Hematopoietic multipotent progenitor cell (in vitro differentiated cells): ENCODE data around the gene CD4. TPM values are rescaled to one million over a fixed set of nuclear protein-coding genes. Genes with fewer than 3 reads are reported as not detected.
A peak's percentile ranks its signal among the peaks of the same experiment; 100 is the strongest.

ENCODE experiments used
- DNase-seq, 3 donors: peaks; one replicate each; pipeline ENCODE4 v3.0.0-alpha.2; 2011 to 2015; ENCODE audit warnings: low read depth in 2 of 3, low spot score in 2 of 3
- total RNA-seq: library from RNA; depleted of rRNA; stranded (reverse); fragments of >200 nt; gene quantifications from one replicate; pipeline ENCODE4 v1.2.3, GENCODE V29; 2012

CD4 gene
- total RNA-seq, 1 donor: 3.8 TPM

DNA sequence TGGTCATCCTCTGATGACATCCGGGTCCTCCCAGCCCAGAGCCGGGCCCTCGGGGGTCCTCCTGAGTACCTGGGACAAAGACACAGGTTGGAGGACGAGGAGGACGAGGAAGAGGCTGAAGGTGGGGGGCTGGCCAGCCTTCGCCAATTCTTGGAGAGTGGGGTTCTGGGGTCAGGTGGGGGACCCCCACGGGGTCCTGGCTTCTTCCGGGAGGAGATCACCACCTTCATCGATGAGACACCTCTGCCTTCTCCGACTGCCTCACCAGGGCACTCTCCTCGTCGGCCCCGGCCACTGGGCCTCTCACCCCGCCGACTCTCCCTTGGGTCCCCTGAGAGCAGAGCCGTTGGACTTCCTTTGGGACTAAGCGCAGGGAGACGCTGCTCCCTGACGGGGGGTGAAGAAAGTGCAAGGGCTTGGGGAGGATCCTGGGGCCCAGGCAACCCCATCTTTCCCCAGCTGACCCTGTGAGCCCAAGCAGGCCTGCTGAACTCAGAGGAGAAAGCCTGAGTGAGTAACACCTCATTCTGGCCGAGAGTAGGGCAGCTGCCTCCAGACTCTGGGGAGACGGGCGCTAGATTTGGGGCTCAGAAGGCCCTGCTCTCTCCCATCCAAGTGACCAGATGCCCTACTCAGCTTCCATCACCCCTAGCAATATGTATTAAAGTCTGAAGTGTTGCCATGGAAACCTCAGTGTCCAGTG lies 37.6 kb downstream of the CD4 start:
- DNase-seq: no peak

- no peak for DNase-seq
These were observed 38.1 kb downstream of the CD4 start for GRCh38 chr12:6827437-6827911.

GRCh38 chr12:6827982-6828780 lies 38.9 kb downstream of the CD4 start, which contains the start of gene P3H3:
TSS of gene P3H3 (plus strand) at chr12:6828407. CDS start at chr12:6828441, 34 bp downstream.
- DNase-seq: no peak

DNA sequence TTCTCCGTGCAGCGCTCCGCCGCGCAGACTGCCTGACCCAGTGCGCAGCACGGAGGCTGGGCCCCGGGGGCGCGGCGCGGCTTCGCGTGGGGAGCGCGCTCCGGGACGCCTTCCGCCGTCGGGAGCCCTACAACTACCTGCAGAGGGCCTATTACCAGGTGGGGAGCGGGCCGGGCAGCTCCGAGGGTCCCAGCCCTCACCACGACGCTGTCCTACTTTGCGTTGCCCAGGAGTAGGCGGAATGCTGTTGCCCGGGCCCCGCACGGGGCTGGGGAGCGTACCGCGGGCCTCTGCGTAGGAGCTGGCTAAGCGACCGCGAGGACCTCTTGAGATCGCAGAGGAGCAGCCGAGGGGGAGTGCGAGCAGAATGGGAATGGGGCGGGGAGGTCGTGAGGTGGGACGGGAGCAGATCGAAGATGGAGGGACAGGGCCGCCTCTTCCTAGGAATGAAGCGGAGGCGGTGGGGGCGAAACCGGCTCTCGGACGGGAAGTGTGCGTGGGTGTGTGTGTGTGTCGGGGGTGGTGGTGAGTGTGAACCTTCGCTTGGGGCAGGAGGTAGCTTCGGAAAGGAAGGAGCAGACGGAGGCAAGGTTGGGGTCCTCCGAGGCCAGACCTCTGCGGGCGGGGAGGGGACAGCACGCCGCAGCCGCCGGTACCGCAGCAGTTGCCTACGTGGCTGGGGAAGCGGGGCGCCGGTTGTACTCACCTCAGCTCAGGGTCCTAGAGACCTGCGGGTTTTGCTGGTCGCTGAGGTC lies 39.6 kb downstream of the CD4 start:
- peak in 2 of 3 donors; percentile 62 to 70 for DNase-seq

DNA sequence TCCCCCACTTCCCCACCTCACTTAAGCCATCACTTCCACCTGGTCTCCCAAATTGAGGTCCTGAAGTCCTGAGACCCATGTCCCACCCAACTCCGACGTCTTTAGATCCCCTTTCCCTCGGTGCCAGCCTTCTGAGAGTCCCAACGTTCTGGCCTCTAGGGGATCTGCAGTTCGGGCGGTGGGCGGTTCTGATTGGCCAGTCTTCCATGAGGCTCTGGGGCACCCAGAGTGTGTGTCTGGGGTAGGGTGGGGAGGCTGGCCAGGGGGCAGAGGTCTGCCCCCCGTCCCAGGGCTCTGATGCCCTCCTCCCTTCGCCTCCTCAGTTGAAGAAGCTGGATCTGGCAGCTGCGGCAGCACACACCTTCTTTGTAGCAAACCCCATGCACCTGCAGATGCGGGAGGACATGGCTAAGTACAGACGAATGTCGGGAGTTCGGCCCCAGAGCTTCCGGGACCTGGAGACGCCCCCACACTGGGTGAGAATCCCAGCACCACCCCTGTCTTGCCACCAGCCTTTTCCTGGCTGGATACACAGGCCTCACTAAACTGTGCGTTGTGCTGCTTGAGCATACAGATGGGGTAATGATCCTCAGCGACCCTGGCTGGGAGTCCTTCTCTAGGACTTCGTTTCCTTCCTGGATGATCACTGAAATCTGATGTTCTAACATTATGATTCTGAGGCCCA lies 40.4 kb downstream of the CD4 start:
- no peak for DNase-seq

GRCh38 chr12:6830286-6830890 lies 41.1 kb downstream of the CD4 start:
- no peak for DNase-seq

DNA sequence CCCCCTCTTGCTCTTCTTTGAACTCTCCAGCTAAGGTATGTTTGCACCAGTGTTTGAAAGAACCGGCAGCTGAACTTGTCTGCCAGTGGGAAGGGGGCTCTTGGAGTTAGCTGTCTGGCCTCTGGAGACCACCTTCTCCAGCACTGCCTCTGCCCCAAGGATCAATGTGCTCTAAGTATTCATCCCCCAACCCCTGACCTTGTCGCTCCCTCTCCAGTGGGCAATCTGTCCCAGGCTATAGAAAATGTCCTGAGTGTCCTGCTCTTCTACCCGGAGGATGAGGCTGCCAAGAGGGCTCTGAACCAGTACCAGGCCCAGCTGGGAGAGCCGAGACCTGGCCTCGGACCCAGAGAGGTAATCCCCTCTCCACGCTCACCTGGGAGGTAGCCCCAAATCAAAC lies 41.7 kb downstream of the CD4 start:
- DNase-seq: no peak

DNA sequence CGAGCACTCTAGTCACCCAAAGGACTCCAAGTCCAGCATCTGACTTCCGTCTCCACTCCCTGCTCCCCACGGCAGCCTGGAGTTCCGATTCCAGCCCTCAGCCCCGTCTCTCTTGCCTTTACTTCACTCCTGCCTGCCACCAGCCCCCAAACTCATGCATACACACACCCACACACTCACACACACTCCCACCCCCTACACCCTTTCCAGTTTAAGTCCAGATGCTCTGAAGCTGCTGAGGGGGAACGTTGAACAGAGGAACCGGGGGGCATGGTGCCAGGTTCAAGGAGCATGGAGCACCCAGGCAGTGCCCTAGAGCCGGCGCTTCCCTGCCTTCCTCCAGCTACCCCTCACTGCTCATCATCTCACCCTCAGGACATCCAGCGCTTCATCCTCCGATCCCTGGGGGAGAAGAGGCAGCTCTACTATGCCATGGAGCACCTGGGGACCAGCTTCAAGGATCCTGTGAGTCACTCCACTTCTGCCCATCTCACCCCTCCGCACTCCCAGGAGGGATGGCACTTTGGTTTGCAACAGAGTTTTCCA lies 42.2 kb downstream of the CD4 start:
- no peak for DNase-seq

- DNase-seq: no peak
These were observed 42.8 kb downstream of the CD4 start for GRCh38 chr12:6832125-6832524.

- no peak for DNase-seq
These were observed 44.0 kb downstream of the CD4 start for GRCh38 chr12:6833189-6833890.

- no peak for DNase-seq
These were observed 44.9 kb downstream of the CD4 start for GRCh38 chr12:6834254-6834653.

DNA sequence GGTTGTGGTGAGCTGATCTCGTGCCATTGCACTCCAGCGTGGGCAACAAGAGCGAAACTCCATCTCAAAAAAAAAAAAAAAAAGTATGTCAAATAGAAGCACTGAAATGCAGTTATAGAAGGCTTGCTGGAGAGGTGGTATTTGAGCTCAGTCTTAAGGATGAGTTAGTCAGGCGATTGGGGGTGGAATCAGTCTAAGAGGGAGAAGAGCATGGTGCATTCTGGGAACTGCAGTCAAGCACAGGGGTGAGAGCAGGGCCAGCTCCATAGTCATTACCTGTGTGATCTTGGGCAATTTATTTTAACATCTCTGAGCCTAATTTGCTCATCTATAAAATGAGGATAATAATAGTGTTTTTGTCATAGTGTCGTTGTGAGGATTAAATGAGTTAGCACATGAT lies 45.5 kb downstream of the CD4 start:
- no peak for DNase-seq

GRCh38 chr12:6836851-6837250 lies 47.5 kb downstream of the CD4 start:
- DNase-seq: no peak

GRCh38 chr12:6837370-6838060 lies 48.2 kb downstream of the CD4 start:
- no peak for DNase-seq

DNA sequence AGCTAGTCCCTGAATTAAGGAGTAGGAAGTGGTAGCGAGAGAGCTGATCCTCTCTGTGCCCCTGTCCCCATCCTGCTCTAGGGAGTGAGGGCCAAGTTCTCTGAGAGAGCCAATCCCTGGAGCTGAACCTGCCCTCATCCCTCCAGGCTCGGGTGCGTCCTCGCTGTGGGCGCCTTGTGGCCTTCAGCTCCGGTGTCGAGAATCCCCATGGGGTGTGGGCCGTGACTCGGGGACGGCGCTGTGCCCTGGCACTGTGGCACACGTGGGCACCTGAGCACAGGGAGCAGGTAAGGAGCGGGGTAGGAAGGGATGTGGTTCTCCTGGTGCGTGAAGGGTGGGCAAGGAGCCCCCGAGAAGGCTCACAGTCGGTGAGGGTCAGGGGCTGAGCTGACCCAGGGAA lies 49.5 kb downstream of the CD4 start:
- no peak for DNase-seq

GRCh38 chr12:6839482-6840201 lies 50.3 kb downstream of the CD4 start:
- DNase-seq: no peak

- no peak for DNase-seq
These were observed 51.0 kb downstream of the CD4 start for GRCh38 chr12:6840330-6840729.
